HepG2 (cell line): ENCODE measurements around the gene NUDT3. TPM values are rescaled to one million over a fixed set of nuclear protein-coding genes. Genes with fewer than 3 reads are reported as not detected.
A peak's percentile ranks its signal among the peaks of the same experiment; 100 is the strongest.

Experiments
- ADNP ChIP-seq: sonication (generic); formaldehyde crosslinking; IDR thresholded peaks from 2 replicates; pipeline ENCODE4 v1.4.0; 2020; ENCODE audit warnings: missing genetic modification reagents
- CREBL2 ChIP-seq: sonication (generic); formaldehyde crosslinking; IDR thresholded peaks from 2 replicates; pipeline ENCODE4 v1.8.1; 2023; ENCODE audit warnings: missing genetic modification reagents, mild to moderate bottlenecking, borderline replicate concordance
- GLMP ChIP-seq: sonication (generic); formaldehyde crosslinking; IDR thresholded peaks from 2 replicates; pipeline ENCODE4 v1.9.0; 2021; ENCODE audit warnings: missing genetic modification reagents, mild to moderate bottlenecking, borderline replicate concordance
- HDAC2 ChIP-seq: sonication (generic); formaldehyde crosslinking; IDR thresholded peaks from 2 replicates; pipeline ENCODE4 v1.4.0; 2020; ENCODE audit warnings: missing genetic modification reagents
- HMG20A ChIP-seq: IDR thresholded peaks from 2 replicates; pipeline ENCODE4 v1.6.1; 2016; ENCODE audit warnings: borderline replicate concordance
- MNT ChIP-seq: fragments of 450-650 bp; IDR thresholded peaks from 2 replicates; pipeline ENCODE4 v1.6.1; 2016
- MTF1 ChIP-seq: sonication (generic); formaldehyde crosslinking; IDR thresholded peaks from 2 replicates; pipeline ENCODE4 v1.5.0; 2020; ENCODE audit warnings: missing genetic modification reagents
- PAXIP1 ChIP-seq: sonication (generic); formaldehyde crosslinking; conservative IDR thresholded peaks from 2 replicates; pipeline ENCODE4 v1.4.0; 2020; ENCODE audit warnings: mild to moderate bottlenecking, missing genetic modification reagents, moderate library complexity
- PCBP1 ChIP-seq: fragments of 200-400 bp; formaldehyde crosslinking; IDR thresholded peaks from 2 replicates; pipeline ENCODE4 v1.6.1; 2017; ENCODE audit warnings: mild to moderate bottlenecking, low read depth, low read length, borderline replicate concordance
- THAP11 ChIP-seq: IDR thresholded peaks from 2 replicates; pipeline ENCODE4 v1.6.1; 2016; ENCODE audit warnings: missing biosample characterization, missing genetic modification reagents
- polyA plus RNA-seq, 8 experiments: library from polyadenylated mRNA; depleted of rRNA in 3 of 8; stranded (reverse) in 7 of 8; unstranded in 1 of 8; fragments of >200 nt; fragmentation: Illumina TruSeq in 4 of 8; extraction: Trizol in 4 of 8; gene quantifications; 2 replicates each; pipeline versions ENCODE4 v1.2.1 to v1.2.3, GENCODE V29; 2011 to 2016; ENCODE audit warnings: low read depth in 4 of 8, missing spikeins in 1 of 8, mixed read lengths in 1 of 8; ENCODE audit not compliant: insufficient read depth in 1 of 8
- total RNA-seq, 5 experiments: library from RNA; depleted of rRNA; stranded (reverse); fragments of >200 nt; fragmentation: Illumina TruSeq; extraction: Trizol; gene quantifications; 2 replicates each; pipeline ENCODE4 v1.2.3, GENCODE V29; 2016; ENCODE audit warnings: low read depth in 1 of 5
- TF ChIP-seq, protein P1 (sequence below): sonication (generic); formaldehyde crosslinking; IDR thresholded peaks from 2 replicates; pipeline ENCODE4 v1.5.1; 2020; ENCODE audit warnings: missing genetic modification reagents, mild to moderate bottlenecking, borderline replicate concordance
- TF ChIP-seq, protein P2 (sequence below): sonication (generic); formaldehyde crosslinking; IDR thresholded peaks from 2 replicates; pipeline ENCODE4 v1.5.1; 2020; ENCODE audit warnings: mild to moderate bottlenecking, moderate library complexity, missing genetic modification reagents
- TF ChIP-seq, protein P3 (sequence below): IDR thresholded peaks from 2 replicates; pipeline ENCODE4 v1.4.0; 2020; ENCODE audit warnings: mild to moderate bottlenecking, missing genetic modification reagents

The NUDT3 gene
- total and polyA plus RNA-seq, 2 of the 13 experiments (the other 11 are each of a cell fraction or from before 2014, with no cell fraction given) = 20.2 to 20.6 TPM

GRCh38 chr6:34248727-34249468, 143.6 kb downstream of the NUDT3 start, which contains the start of gene SMIM29 (continued):
- TF ChIP-seq, protein P1, sequence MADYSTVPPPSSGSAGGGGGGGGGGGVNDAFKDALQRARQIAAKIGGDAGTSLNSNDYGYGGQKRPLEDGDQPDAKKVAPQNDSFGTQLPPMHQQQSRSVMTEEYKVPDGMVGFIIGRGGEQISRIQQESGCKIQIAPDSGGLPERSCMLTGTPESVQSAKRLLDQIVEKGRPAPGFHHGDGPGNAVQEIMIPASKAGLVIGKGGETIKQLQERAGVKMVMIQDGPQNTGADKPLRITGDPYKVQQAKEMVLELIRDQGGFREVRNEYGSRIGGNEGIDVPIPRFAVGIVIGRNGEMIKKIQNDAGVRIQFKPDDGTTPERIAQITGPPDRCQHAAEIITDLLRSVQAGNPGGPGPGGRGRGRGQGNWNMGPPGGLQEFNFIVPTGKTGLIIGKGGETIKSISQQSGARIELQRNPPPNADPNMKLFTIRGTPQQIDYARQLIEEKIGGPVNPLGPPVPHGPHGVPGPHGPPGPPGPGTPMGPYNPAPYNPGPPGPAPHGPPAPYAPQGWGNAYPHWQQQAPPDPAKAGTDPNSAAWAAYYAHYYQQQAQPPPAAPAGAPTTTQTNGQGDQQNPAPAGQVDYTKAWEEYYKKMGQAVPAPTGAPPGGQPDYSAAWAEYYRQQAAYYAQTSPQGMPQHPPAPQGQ (CRISPR knock-in tag) = no peak
- TF ChIP-seq HMG20A (CRISPR knock-in tag) = 0 out of 2 replicates have a peak, but pooled peaks have one; percentile 24
- TF ChIP-seq CREBL2 = peak; percentile 70; the same call in 1 of the 2 replicates
- no peak for TF ChIP-seq PCBP1
- 0 out of 2 replicates have a peak, but pooled peaks have one; percentile 32 for TF ChIP-seq MNT
- TF ChIP-seq PAXIP1 (CRISPR knock-in tag) = peak; percentile 60
- TF ChIP-seq, protein P2, sequence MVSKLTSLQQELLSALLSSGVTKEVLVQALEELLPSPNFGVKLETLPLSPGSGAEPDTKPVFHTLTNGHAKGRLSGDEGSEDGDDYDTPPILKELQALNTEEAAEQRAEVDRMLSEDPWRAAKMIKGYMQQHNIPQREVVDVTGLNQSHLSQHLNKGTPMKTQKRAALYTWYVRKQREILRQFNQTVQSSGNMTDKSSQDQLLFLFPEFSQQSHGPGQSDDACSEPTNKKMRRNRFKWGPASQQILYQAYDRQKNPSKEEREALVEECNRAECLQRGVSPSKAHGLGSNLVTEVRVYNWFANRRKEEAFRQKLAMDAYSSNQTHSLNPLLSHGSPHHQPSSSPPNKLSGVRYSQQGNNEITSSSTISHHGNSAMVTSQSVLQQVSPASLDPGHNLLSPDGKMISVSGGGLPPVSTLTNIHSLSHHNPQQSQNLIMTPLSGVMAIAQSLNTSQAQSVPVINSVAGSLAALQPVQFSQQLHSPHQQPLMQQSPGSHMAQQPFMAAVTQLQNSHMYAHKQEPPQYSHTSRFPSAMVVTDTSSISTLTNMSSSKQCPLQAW (CRISPR knock-in tag) = peak; percentile 90
- 0 out of 2 replicates have a peak, but pooled peaks have one; percentile 52 for TF ChIP-seq MTF1 (CRISPR knock-in tag)
- TF ChIP-seq GLMP (CRISPR knock-in tag) = no peak
- TF ChIP-seq HDAC2 (CRISPR knock-in tag) = peak; percentile 42
- TF ChIP-seq THAP11 (CRISPR knock-in tag) = peak; percentile 62; the same call in 1 of the 2 replicates
- TF ChIP-seq ADNP = no peak
- TF ChIP-seq, protein P3, sequence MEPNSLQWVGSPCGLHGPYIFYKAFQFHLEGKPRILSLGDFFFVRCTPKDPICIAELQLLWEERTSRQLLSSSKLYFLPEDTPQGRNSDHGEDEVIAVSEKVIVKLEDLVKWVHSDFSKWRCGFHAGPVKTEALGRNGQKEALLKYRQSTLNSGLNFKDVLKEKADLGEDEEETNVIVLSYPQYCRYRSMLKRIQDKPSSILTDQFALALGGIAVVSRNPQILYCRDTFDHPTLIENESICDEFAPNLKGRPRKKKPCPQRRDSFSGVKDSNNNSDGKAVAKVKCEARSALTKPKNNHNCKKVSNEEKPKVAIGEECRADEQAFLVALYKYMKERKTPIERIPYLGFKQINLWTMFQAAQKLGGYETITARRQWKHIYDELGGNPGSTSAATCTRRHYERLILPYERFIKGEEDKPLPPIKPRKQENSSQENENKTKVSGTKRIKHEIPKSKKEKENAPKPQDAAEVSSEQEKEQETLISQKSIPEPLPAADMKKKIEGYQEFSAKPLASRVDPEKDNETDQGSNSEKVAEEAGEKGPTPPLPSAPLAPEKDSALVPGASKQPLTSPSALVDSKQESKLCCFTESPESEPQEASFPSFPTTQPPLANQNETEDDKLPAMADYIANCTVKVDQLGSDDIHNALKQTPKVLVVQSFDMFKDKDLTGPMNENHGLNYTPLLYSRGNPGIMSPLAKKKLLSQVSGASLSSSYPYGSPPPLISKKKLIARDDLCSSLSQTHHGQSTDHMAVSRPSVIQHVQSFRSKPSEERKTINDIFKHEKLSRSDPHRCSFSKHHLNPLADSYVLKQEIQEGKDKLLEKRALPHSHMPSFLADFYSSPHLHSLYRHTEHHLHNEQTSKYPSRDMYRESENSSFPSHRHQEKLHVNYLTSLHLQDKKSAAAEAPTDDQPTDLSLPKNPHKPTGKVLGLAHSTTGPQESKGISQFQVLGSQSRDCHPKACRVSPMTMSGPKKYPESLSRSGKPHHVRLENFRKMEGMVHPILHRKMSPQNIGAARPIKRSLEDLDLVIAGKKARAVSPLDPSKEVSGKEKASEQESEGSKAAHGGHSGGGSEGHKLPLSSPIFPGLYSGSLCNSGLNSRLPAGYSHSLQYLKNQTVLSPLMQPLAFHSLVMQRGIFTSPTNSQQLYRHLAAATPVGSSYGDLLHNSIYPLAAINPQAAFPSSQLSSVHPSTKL (CRISPR knock-in tag) = peak; percentile 62; the same call in 1 of the 2 replicates
